SKM-1 (cell line): ENCODE measurements around the gene IGLL1.
A peak's percentile ranks its signal among the peaks of the same experiment; 100 is the strongest.
"Not testable (repeated sequence)": the region's sequence is repeated elsewhere in the genome, so short reads cannot be mapped to it uniquely, and the experiment has no call there.

Experiments used
- DNase-seq: peaks from one replicate; lab custom pipeline; 2025; ENCODE audit not compliant: unreplicated experiment; lab: John Stamatoyannopoulos, UW

The IGLL1 gene

DNA sequence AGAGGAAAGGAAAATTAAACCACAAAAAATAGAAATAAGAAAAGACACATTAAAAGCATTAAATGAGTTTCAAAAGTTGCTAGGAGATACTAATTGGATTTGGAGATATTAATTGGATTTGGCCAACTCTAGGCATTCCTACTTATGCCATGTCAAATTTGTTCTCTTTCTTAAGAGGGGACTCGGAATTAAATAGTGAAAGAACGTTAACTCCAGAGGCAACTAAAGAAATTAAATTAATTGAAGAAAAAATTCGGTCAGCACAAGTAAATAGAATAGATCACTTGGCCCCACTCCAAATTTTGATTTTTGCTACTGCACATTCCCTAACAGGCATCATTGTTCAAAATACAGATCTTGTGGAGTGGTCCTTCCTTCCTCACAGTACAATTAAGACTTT is 37.7 kb downstream of the IGLL1 start:
- not testable (repeated sequence) for DNase-seq

DNA sequence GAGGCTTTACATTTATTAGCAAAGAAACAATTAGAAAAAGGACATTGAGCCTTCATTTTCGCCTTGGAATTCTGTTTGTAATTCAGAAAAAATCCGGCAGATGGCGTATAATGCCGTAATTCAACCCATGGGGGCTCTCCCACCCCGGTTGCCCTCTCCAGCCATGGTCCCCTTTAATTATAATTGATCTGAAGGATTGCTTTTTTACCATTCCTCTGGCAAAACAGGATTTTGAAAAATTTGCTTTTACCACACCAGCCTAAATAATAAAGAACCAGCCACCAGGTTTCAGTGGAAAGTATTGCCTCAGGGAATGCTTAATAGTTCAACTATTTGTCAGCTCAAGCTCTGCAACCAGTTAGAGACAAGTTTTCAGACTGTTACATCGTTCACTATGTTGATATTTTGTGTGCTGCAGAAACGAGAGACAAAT is 38.2 kb downstream of the IGLL1 start:
- not testable (repeated sequence) for DNase-seq

DNA sequence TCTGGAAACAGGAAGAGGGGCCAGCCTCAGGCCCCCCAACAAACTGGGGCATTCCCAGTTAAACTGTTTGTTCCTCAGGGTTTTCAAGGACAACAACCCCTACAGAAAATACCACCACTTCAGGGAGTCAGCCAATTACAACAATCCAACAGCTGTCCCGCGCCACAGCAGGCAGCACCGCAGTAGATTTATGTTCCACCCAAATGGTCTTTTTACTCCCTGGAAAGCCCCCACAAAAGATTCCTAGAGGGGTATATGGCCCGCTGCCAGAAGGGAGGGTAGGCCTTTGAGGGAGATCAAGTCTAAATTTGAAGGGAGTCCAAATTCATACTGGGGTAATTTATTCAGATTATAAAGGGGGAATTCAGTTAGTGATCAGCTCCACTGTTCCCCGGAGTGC is 39.3 kb downstream of the IGLL1 start:
- DNase-seq, result not testable (repeated sequence)

DNA sequence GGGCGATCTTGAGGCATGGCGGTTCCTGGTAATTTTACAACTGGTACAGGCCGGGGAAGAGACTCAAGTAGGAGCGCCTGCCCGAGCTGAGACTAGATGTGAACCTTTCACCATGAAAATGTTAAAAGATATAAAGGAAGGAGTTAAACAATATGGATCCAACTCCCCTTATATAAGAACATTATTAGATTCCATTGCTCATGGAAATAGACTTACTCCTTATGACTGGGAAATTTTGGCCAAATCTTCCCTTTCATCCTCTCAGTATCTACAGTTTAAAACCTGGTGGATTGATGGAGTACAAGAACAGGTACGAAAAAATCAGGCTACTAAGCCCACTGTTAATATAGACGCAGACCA is 40.3 kb downstream of the IGLL1 start:
- DNase-seq, result not testable (repeated sequence)

DNA sequence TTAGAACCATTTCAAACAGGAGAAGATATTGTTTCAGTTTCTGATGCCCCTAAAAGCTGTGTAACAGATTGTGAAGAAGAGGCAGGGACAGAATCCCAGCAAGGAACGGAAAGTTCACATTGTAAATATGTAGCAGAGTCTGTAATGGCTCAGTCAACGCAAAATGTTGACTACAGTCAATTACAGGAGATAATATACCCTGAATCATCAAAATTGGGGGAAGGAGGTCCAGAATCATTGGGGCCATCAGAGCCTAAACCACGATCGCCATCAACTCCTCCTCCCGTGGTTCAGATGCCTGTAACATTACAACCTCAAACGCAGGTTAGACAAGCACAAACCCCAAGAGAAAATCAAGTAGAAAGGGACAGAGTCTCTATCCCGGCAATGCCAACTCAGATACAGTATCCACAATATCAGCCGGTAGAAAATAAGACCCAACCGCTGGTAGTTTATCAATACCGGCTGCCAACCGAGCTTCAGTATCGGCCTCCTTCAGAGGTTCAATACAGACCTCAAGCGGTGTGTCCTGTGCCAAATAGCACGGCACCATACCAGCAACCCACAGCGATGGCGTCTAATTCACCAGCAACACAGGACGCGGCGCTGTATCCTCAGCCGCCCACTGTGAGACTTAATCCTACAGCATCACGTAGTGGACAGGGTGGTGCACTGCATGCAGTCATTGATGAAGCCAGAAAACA is 40.8 kb downstream of the IGLL1 start:
- DNase-seq, result peak; percentile 19

DNA sequence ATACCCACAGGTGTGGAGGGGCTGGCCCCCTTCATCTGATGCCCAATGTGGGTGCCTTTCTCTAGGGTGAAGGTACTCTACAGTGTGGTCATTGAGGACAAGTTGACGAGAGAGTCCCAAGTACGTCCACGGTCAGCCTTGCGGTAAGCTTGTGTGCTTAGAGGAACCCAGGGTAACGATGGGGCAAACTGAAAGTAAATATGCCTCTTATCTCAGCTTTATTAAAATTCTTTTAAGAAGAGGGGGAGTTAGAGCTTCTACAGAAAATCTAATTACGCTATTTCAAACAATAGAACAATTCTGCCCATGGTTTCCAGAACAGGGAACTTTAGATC is 41.4 kb downstream of the IGLL1 start:
- DNase-seq, result not testable (repeated sequence)

DNA sequence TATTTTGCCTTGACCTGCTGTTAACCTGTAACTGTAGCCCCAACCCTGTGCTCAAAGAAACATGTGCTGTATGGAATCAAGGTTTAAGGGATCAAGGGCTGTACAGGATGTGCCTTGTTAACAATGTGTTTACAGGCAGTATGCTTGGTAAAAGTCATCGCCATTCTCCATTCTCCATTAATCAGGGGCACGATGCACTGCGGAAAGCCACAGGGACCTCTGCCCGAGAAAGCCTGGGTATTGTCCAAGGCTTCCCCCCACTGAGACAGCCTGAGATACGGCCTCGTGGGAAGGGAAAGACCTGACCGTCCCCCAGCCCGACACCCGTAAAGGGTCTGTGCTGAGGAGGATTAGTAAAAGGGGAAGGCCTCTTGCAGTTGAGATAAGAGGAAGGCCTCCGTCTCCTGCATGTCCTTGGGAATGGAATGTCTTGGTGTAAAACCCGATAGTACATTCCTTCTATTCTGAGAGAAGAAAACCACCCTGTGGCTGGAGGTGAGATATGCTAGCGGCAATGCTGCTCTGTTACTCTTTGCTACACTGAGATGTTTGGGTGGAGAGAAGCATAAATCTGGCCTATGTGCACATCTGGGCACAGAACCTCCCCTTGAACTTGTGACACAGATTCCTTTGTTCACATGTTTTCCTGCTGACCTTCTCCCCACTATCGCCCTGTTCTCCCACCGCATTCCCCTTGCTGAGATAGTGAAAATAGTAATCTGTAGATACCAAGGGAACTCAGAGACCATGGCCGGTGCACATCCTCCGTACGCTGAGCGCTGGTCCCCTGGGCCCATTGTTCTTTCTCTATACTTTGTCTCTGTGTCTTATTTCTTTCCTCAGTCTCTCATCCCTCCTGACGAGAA is 42.0 kb downstream of the IGLL1 start:
- not testable (repeated sequence) for DNase-seq

DNA sequence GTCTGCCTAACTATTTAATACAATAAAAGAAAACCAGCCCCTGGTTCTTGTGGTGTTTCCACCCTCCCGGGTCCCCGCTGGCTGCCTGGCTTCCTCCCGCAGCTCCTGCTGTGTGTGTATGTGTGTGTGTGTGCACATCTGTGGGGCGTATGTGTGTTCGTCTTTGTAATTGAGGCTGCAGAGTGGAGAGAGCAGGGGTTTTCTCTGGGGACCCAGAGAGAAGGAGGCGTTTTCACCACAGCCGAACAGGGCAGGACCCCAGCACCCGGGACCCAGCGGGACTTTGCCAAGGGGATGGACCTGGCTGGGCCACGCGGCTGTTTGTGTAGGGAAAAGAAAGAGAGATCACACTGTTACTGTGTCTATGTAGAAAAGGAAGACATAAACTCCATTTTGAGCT is 42.7 kb downstream of the IGLL1 start:
- no peak for DNase-seq

DNA sequence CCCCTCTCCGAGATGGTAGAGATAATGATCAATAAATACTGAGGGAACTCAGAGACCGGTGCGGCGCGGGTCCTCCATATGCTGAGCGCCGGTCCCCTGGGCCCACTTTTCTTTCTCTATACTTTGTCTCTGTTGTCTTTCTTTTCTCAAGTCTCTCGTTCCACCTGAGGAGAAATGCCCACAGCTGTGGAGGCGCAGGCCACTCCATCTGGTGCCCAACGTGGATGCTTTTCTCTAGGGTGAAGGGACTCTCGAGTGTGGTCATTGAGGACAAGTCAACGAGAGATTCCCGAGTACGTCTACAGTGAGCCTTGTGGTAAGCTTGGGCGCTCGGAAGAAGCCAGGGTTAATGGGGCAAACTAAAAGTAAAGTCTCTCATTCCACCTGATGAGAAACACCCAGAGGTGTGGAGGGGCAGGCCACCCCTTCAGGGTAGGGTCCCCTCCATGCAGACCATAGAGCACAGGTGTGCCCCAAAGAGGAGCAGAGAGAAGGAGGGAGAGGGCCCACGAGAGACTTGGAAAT is 43.2 kb downstream of the IGLL1 start:
- no peak for DNase-seq

DNA sequence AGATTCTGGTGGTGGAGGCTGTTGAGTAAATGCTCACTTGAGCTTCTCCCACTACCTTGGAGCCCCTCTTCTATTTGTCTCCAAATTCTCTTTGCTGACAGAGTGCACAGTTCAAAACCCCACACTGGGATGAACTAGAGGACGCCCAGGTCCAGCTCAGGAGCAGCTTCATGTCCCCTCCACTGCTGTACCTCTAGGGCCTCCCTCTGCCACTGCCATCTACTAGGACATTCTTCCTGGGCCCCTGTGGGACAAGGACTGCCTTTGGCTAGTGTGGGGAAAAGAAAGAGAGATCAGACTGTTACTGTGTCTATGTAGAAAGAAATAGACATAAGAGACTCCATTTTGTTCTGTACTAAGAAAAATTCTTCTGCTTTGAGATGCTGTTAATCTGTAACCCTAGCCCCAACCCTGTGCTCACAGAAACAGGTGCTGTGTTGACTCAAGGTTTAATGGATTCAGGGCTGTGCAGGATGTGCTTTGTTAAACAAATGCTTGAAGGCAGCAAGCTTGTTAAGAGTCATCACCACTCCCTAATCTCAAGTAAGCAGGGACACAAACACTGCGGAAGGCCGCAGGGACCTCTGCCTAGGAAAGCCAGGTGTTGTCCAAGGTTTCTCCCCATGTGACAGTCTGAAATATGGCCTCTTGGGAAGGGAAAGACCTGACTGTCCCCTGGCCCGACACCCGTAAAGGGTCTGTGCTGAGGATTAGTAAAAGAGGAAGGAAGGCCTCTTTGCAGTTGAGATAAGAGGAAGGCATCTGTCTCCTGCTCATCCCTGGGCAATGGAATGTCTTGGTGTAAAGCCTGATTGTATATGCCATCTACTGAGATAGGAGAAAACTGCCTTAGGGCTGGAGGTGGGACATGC is 44.1 kb downstream of the IGLL1 start:
- not testable (repeated sequence) for DNase-seq

DNA sequence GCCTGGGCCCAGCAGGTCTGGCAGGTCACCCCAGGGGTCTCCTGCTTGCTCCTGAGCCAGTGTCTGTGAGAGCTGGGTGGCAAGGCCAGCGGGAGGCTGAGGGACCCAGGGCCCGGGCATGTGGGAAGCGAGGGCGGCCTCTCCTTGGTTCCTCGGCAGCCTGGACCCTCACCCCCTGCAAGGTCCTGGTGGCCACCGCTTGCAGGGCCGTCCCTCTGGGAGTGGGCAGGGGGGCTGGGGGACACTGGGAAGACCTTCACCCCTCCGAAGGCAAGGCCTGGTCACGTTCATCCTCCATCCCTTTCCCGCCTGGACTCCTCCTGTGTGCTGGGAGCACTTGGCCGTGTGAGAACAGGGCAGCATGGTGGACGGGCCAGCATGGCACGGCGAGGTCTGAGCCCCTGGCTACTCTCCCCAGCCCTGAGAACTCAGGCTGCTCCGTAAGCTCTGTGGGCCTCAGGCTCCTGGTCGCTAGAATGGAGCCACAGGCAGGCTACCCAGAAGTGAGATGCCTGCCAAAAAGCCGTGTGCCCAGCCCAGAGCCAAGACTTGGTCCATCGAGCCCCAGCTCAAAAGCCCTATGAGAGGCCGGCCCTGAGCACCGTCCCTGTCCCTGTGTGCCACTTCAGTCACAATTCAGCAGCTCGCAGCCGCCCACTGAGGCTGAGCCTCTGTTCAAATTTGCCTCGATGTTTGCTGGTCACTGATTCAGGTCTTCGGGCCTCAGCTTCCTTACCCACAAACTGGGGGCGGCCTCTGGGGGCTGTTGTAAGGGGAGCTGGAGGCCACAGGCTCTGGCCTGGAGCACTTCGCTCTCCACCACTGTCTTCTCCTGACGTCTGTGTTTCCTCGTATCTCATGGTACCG is 45.0 kb downstream of the IGLL1 start:
- DNase-seq, result no peak

DNA sequence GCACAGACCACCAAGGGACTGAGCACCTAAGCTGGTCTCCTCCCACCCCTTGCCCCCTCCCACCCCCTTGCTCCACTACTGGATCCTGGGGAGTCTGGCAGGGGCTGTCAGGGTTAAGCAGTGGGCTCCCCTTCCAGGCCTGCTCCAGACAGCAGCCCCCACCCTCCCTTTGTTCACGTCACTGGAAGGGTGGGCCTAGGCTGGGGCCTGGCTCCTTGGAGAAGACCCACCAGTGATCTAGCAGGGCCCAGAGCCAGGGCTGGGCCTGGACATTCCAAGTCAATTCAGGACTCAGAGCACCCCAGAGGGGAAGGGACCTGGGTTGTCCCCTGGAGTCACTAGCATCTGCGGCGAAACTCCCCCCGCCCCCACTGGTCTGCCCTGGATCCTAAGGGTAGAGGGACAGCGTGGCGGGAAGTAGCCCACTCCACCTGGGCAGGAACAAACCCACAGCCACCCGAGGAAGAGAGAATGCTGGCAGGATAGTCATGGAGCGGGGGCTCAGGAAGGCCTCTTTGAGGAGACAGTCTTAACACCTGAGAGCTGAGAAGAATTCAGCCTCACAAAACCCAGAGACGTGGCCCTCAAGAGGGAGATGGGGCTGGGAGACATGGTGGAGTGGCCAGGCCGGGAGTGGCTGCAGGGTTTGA is 45.8 kb downstream of the IGLL1 start:
- DNase-seq, result no peak

DNA sequence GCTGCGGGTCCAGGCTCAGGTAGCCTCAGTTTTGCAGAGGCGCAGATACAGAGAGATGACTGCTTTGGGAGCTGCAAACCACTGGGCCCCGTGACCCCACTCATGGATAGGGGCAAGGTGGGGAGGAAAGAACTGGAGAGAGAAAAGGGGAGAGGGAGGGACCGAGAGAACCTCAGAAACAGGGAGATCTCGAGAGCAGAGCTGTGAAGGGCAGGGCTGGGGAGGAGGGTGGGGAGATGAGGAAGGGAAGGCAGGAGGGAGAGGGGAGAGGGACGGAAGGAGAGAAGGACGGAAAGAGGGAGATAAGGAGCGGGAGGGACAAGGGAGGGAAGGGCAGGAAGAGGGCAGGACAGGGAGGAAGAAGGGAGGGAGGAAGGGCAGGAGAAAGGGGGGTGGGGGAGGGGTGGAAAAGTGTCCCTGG is 46.3 kb downstream of the IGLL1 start:
- no peak for DNase-seq

DNA sequence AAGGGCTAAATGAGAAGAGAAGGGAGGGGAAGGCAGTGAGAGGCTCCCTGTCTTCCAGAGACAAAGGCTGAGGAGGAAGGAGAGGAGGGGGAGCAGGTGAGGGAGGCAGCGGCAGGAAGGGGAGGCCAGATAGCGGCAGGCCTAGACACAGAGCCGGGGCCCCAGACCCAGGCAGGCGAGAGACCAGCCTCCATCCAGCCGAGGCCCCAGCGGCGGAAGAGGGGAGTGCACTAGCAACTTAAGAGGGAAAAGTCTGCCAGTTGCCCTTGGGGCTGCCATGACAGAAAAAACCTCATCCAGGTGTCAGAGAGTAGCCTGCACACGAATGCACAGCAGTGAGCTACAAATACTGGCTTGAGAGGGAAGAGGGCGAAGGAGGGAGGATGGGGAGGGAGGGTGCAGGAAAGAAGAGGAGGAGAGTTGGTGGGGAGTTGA is 46.7 kb downstream of the IGLL1 start:
- no peak for DNase-seq

DNA sequence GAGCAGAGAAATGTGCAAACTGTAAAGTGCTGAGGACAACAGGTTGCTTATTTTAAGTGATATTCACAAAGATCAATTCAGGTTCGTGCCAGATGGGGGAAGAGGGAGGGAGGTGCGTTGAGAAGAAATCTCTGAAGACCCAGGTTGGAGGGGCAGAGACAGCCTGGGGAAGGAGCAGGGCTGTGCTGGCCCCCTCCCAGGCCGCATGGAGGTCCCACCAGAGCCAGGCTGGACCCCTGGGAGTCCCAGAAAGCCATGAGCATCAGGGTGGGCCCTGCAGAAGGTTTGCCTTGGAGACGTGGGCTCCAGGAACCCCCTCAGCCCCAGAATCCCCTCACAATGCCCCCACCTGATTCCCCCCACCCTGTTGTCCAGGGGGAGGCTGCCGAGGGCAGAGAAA is 47.4 kb downstream of the IGLL1 start:
- DNase-seq, result no peak

DNA sequence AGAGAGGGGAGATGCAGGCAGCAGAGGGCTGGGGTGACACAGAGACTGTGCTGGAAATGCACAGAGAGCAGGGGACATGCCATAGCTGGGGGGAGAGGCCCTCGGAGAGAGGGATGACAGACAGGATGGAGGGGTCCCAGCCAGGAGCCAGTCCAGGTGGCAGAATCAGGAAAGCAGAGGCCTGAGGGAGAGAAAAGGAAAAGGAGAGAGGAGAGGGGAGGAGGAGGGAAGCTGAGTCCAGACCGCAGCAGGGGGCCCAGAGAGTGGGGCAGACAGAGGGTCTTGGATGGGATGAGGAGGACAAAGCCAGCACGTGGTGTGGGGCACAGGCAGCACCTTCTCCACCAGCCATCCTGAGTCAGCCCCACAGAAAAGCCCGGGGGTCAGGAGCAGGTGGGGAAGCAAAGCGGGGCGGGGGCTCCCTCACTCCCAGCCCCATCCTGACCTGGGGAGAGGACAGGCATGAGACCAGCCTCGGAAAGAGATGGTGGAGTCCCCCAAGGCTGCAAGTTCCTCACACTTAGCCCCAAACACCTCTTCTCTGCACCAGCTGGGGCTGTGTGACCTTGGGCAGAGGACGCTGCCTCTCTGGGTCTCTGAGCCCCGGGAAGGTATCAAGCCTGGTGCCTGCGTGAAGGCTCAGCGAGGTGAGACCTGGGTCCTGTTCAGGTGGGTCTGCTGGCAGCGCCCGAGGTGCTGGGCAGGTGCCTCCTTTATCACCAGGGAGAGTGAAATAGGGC is 48.0 kb downstream of the IGLL1 start:
- DNase-seq, result no peak

DNA sequence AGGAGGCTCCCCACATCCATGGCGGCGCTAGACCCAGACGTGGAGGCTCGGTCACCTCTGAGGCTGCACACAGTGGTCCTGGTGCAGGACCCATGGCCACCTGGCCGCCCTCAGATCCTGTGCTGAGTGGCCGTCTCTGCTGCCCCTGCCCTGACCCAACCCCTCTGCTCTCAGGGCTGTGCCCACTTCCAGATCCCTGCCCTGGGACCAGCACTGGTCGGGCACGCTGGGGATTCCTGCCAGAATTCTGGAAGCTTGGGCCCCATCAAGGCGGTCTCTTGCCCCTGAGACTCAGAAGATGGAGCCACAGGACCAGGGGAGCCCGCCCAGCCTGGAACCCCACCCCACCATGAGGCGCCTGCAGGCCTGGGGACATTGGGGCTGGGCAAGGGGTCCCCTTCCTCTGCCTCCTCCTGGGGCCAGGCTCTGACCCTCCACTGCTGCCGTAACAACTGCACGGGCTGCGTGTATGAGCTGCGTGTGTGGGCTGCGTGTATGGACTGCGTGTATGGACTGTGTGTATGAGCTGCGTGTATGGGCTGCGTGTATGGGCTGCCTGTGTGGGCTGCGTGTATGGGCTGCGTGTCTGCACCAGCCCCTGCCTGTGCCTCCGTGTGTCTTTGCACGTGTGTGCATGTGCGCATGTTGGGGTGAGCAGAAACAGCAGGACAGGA is 48.7 kb downstream of the IGLL1 start:
- no peak for DNase-seq

DNA sequence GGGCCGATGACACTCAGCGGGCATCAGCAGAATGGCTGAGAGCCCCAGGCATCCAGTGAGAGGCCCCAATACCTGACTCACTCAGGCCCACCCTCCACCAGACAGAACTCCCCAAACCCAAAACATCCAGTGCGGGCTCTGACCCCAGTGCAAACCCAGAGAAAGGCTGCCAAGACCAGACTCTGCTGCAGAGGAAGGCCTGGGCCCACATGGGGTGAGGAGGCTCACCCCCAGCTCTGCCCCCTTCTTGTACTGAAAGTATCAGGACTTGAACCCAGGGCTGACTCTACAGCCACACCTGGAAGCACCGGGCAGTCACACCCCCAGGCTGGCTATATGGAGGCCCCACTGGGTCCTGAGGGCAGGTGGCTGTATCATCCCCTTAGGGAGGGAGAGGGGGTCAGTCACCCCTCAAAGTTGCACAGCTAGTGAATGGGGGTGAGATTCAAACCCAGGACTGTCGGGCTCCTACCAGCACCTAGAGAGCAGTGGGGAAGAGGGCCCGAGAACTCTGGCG is 49.3 kb downstream of the IGLL1 start:
- DNase-seq, result no peak
